GM18951 (cell line): ENCODE measurements around the gene LPIN3.

ENCODE experiments used
- POLR2A ChIP-seq: IDR thresholded peaks from 4 replicates; pipeline ENCODE4 v1.6.1; 2011; ENCODE audit warnings: mild to moderate bottlenecking; ENCODE audit not compliant: insufficient read length, insufficient read depth; ENCODE audit errors: extremely low read depth
- in situ Hi-C: fragments of 300-500 bp; cut with MboI; formaldehyde crosslinking; loops from one replicate; pipeline ENCODE4 v1.12.0; 2022; ENCODE audit warnings: low sequenced_read_pairs, mixed read lengths, inconsistent platforms; ENCODE audit not compliant: unreplicated experiment

The LPIN3 gene

DNA sequence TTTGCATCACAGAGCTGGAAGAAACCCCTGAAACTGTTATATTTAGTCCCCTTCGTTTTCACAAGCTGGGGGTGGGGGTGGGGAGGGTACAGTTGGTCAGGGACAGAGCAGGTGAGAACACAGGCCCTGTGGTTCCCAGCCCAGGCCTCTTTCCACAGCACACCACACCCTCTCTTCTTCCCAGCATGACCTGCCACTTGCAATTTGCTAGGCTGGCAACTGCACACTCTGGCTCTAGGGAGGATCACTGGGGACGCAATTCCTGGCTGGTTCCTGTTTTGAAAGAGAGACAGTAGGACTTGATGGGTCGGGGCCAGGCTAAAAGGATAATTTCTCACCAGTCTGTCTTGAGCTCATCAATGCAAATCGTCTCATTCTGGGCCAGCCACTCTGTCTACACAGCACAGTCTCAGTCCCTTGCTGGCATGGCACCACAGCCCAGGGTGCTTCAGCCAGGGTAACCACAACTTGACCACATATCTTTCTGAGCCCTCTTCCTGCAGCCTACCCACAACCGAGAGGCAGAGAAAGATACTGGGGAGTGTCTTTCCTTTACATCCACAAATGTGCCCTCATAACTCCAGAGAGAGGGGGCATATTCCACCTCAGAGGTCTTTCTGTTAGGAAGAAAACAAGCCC is 67.7 kb downstream of the LPIN3 start:
- in situ Hi-C loops: no loop called here
- no peak for TF ChIP-seq POLR2A

- in situ Hi-C loops: no loop called here
- no peak for TF ChIP-seq POLR2A
Measured at GRCh38 chr20:41408986-41409385, 68.4 kb downstream of the LPIN3 start.
